ENCODE data around the gene IPPK.
"Not testable (repeated sequence)": the region's sequence is repeated elsewhere in the genome, so short reads cannot be mapped to it uniquely, and the experiment has no call there.

Gene IPPK

GRCh38 chr9:92592537-92592936 is 77.4 kb downstream of the IPPK start:
- DNase-seq, result no peak

- no peak for DNase-seq
Measured at GRCh38 chr9:92590377-92590776, 79.6 kb downstream of the IPPK start.

DNA sequence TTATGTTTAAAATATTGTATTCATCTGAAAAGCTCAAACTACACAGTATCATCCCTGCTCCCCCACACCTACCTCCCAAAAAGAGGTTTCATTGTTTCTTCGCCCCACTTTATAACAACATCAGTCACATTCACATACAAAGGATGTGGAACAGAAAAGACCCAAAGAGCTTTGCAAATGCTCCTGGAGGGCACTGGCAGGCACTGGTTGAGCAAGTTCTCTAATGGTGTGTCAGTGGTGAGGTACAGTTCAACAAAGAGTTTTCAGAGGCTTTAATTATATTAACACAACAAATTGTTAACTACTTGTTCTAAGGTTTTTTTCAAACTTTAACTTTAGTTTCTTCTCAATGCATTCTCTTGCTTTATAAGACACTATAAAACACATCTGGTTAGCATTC is 80.0 kb downstream of the IPPK start:
- DNase-seq, result no peak

- no peak for DNase-seq
Measured at GRCh38 chr9:92576175-92576574, 93.8 kb downstream of the IPPK start.

DNA sequence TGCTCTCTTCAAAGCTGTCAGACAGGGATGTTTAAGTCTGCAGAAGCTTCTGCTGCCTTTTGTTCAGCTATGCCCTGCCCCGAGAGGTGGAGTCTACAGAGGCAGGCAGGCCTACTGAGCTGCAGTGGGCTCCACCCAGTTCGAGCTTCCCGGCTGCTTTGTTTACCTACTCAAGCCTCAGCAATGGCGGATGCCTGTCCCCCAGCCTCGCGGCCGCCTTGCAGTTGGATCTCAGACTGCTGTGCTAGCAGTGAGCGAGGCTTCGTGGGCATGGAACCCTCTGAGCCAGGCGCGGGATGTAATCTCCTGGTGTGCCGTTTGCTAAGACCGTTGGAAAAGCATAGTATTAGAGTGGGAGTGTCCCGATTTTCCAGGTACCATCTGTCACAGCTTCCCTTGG is 96.3 kb downstream of the IPPK start:
- not testable (repeated sequence) for DNase-seq

DNA sequence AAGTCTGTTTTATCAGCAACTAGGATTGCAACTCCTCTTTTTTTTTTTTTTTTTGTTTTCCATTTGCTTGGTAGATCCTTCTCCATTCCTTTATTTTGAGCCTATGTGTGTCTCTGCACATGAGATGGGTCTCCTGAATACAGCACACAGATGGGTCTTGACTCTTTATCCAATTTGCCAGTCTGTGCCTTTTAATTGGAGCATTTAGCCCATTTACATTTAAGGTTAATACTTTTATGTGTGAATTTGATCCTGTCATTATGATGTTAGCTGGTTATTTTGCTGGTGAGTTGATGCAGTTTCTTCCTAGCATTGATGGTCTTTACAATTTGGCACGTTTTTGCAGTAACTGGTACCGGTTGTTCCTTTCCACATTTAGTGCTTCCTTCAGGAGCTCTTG is 98.1 kb downstream of the IPPK start:
- not testable (repeated sequence) for DNase-seq

DNA sequence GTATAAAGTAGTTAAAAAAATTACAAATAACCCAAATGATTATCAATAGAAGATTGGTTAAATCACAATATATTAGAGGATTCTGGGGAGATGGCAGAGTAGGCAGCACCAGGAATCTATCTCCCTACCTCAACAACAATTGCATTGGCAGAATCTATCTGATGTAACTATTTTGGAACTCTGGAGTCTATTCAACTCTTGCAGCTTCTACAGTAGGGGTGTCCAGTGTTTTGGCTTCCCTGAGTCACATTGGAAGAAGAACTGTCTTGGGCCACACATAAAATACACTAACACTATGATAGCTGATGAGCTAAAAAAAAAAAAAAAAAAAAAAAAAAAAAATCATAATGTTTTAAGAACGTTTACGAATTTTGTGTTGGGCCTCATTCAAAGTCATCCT is 104.9 kb downstream of the IPPK start:
- DNase-seq, result no peak

DNA sequence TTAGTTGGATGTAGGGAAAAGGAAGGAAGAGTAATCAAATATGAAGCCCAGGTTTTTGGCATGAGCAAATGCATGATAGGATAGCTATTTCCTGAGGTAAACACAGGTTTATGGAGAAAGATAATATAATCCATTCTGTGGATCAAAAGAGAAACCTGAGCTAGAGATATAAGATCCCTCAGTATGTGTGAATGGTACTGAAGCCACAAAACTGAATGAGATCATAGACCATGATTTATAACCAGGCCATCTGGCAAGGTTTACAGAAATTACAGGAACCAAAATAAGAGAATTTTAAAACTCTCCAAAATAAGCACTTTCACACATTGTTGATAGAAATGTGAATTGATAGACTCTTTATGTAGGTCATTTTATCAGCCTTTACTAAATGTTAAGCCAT is 105.4 kb downstream of the IPPK start:
- DNase-seq, result no peak

All from cortex of kidney (tissue), 1 donor.